GM18909 (cell line): ENCODE results near the gene NOL4L.

Experiments
- ATAC-seq: cut with Tn5 transposase; IDR thresholded peaks from one replicate; pipeline ENCODE4 v1.9.1; 2021; ENCODE audit warnings: mild to moderate bottlenecking; ENCODE audit not compliant: unreplicated experiment, poor library complexity

NOL4L gene

DNA sequence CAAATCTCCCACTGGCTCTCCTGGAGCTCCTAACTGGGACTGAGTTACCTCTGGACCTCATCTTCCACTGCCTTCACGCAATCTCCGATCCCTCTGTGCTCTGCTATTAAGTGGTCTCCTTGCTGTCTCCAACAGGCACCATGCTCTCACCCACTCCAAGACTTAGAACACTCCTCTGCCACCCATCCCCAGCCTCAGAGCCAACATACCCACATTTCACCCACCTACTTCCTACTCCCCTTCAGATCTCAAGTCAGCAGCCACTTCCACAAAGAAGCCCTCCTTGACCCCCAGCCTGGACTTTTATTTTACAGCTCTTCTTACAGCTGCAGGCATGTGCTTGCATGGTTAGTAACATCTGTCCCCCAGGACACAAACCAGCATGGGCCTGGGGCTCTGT lies 29.6 kb upstream of the NOL4L start:
- ATAC-seq: no peak

DNA sequence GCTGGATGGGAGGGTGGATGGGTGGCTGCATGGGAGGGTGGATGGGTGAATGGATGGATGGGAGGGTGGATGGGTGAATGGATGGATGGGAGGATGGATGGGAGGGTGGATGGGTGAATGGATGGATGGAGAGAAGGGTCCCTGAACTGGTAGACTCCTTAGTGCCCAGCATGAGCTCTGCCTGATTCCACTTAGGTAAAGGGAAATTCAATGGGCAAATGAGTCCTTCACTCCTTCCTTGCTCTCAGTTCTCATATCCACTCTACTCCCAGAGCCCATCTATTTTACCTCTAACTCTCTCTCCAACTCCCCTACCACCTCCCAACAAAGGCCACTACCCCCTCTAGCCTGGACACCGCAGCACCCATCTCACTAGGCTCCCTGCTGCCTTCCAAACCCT lies 29.2 kb upstream of the NOL4L start:
- no peak for ATAC-seq

DNA sequence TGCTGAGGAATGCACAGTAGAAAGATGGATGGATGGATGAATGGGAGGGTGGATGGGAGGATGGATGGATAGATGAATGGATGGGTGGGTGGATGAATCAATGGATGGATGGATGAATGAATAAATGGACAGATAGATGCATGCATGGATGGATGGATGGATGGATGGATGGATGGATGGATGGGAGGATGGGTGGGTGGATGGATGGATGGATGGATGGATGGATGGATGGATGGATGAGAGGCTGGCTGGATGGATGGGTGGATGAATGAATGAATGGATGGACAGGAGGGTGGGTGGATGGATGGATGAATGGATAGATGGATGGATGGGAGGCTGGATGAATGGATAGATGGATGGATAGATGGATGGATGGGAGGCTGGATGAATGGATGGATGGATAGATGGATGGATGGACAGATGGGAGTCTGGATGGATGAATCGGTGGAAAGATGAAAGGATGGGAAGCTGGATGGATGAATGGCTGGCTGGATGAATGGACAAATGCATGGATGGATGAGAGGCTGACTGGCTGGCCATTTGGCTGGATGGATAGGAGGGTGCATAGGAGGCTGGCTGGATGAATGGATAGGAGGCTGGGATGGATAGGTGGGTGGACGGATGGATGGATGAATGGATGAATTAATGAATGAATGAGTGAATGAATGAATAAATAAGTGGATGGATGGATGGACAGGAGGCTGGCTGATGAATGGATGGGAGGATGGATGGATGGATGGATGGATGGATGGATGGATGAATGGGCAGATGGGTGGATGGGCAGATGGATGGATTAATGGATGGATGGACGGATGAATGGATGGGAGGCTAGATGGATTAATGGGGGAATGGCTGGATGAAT lies 28.3 kb upstream of the NOL4L start:
- ATAC-seq: no peak

GRCh38 chr20:32612351-32613191 lies 27.4 kb upstream of the NOL4L start:
- no peak for ATAC-seq

DNA sequence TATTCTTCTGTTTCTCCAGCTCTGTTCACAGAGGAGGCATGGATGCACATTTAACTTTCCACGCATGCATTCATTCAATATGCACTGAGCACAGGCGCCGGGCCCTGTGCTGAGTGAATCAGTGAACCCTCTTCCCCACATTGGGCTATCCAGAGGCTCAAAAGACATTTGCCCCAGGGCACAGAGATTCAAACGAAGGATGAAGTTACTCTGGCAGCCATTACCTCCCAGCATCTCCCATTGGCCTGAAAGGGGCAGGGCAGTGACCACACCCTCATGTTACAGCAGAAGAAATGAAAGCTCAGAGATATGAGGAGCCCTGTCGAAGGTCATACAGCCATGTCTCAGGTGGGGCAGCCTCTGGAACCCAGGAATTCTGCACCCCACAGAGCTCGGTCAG lies 26.7 kb upstream of the NOL4L start:
- no peak for ATAC-seq

DNA sequence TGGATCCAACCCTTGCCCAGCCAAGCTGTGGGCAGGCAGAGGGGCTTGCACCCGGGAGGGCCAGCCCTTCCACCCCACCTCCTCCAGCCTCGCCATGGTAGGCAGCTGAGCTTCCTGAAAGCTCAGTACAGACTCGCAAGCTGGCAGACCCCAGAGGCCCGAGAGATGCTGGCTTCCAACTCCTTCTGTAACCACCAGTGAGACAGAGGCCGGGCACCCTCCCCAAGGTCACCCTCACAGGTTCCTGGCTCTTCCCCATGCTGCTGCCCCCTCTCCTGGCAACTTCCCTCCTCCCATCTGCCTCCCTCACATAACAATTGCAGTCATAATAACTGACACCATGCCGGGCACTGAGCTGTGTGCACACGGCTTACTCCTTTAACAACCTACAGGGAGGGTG lies 26.2 kb upstream of the NOL4L start:
- ATAC-seq: no peak

DNA sequence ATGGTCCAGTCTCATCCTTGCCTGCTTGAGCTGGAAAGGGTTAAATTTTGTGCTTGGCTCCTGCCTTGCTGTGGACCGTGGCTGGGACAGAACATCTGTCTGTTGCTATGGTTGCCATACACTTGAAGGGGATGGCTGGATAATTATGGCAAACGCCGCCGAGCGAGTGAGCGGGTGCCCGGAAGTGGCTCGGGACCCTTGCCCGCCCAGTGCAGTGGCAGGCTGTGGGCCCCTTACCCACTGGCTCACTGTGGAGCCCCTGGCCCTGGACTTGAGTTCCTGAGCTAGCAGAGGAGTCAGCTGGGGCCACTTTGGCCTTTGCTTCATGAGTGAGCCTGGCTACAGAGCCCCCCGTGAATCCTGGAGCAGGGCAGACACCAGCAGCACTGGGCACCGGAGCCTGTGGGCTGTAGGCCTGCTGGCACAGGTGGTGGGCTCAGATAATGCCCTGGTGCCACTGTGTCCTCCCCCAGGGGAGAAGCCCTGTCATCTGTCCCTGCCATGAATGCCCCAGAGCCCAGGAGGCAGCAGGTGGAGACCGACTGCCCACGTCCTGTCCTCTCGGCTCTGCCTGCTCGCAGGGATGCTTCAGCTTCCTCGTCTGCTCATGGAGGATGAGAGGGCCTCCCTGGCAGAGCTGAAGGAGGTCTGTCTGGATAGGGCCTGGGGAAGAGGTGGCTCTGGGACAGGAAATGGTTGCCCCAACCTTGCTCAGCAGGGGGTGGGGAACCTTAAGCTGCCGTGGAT lies 25.5 kb upstream of the NOL4L start:
- ATAC-seq: no peak

DNA sequence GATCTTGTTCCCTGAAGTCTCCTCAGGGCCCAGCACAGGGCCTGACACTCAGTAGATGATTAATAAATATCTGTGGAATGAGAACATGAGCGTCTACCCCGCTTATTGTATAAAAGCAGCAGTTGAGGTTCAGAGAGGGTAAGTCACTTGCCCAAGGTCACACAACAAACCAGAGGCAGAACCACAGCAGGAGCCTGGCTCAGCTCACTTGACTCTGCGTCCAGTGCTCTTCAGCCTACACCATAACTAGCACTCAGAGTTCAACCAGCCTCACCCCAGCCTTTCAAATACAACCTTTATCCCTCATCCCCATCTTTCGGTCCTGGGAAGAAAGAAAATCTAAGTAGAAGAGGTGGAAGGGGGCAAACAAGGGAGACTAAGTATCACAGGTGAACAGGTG lies 24.9 kb upstream of the NOL4L start:
- ATAC-seq: no peak

GRCh38 chr20:32609111-32609773 lies 24.1 kb upstream of the NOL4L start:
- ATAC-seq: no peak

GRCh38 chr20:32608664-32609015 lies 23.5 kb upstream of the NOL4L start:
- no peak for ATAC-seq

- ATAC-seq: no peak
These were observed 22.9 kb upstream of the NOL4L start for GRCh38 chr20:32607727-32608663.

DNA sequence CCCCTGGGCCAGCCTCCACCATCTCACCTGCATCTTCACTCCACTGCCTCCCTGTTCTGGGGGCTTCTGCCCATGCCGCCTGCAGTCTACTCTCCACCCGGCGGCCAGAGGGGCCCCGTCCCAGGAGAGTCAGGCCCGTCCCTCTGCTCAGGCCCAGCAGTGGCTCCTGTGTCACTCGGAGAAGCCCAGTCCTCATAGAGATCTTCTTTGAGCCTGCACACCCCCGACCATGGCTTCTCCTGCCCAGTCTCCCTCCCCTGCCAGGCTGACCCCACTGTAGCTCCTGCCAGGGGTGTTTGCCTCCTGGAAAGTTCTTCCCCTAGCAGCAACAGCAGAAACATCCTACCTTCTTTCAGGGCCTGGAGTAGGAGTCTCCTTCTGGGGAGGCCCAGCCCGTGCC lies 22.2 kb upstream of the NOL4L start:
- ATAC-seq: no peak

GRCh38 chr20:32606790-32607189 lies 21.7 kb upstream of the NOL4L start:
- no peak for ATAC-seq

GRCh38 chr20:32606107-32606506 lies 21.0 kb upstream of the NOL4L start:
- no peak for ATAC-seq

DNA sequence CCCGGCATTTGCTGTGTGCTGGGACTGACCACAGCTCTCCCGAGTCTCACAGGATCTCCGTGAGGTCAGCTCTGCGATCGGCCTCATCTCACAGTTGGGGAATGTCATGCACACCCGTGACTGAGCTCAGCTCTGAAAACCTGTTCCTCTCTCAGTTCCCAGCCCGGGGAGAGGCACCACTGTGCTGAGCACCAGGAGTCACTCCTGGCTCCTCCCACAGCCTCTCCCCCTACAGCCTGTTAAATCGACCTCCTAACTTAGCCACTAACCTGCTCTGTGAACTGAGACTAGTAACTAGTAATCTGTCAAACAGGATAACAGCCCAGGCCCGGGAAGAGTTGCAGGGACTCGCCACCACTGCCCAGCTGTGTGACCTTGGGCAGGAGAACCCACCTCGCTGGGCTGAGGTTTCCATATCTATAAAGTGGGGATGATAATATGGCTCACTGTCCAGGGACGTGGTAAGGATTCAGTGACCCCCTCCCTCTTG lies 20.1 kb upstream of the NOL4L start:
- no peak for ATAC-seq

GRCh38 chr20:32603046-32603726 lies 18.1 kb upstream of the NOL4L start:
- ATAC-seq: no peak

GRCh38 chr20:32602273-32602672 lies 17.1 kb upstream of the NOL4L start:
- ATAC-seq: no peak

GRCh38 chr20:32600681-32601237 lies 15.6 kb upstream of the NOL4L start:
- ATAC-seq: no peak
